ENCODE measurements around the gene MYO5C. TPM values are rescaled to one million over a fixed set of nuclear protein-coding genes. Genes with fewer than 3 reads are reported as not detected.

The MYO5C gene
- total RNA-seq, 2 donors from 2014 or later, result 3.0 to 18.4 TPM

- H3K4me3 ChIP-seq, result no peak overlapping the region
- no peak overlapping the region for H3K27ac ChIP-seq
- TF ChIP-seq, protein P1, sequence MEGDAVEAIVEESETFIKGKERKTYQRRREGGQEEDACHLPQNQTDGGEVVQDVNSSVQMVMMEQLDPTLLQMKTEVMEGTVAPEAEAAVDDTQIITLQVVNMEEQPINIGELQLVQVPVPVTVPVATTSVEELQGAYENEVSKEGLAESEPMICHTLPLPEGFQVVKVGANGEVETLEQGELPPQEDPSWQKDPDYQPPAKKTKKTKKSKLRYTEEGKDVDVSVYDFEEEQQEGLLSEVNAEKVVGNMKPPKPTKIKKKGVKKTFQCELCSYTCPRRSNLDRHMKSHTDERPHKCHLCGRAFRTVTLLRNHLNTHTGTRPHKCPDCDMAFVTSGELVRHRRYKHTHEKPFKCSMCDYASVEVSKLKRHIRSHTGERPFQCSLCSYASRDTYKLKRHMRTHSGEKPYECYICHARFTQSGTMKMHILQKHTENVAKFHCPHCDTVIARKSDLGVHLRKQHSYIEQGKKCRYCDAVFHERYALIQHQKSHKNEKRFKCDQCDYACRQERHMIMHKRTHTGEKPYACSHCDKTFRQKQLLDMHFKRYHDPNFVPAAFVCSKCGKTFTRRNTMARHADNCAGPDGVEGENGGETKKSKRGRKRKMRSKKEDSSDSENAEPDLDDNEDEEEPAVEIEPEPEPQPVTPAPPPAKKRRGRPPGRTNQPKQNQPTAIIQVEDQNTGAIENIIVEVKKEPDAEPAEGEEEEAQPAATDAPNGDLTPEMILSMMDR (IDR thresholded peaks at IDR 0.05), result no peak
- H3K9me3 ChIP-seq, result no peaks in the 10 kb centered on the region
- no peaks in the 10 kb centered on the region for H3K4me1 ChIP-seq (ENCODE audit: control insufficient read depth in 1 of 2, low read depth in 2 of 2)
- ATAC-seq (ENCODE audit: insufficient number of reproducible peaks, low FRiP score, low read depth) (no peak), DNase-seq (ENCODE audit: low spot score) (no peak)
- no peaks in the 10 kb centered on the region for H3K27me3 ChIP-seq (replicated peaks; ENCODE audit: insufficient read depth)
- no peaks in the 10 kb centered on the region for H3K36me3 ChIP-seq
These were observed 16.8 kb downstream of the MYO5C start for GRCh38 chr15:52278636-52279367.

- no peaks in the 10 kb centered on the region for H3K4me1 ChIP-seq (ENCODE audit: control insufficient read depth in 1 of 2, low read depth in 2 of 2)
- no peaks in the 10 kb centered on the region for H3K36me3 ChIP-seq
- H3K4me3 ChIP-seq, result no peak overlapping the region
- H3K27me3 ChIP-seq (replicated peaks; ENCODE audit: insufficient read depth), result no peaks in the 10 kb centered on the region
- no peak for DNase-seq (ENCODE audit: low spot score)
- TF ChIP-seq, protein P1 (IDR thresholded peaks at IDR 0.05), result no peak
- no peaks in the 10 kb centered on the region for H3K9me3 ChIP-seq
- no peak for ATAC-seq (ENCODE audit: insufficient number of reproducible peaks, low FRiP score, low read depth)
- no peak overlapping the region for H3K27ac ChIP-seq
These were observed 17.5 kb downstream of the MYO5C start for GRCh38 chr15:52278135-52278534.

DNA sequence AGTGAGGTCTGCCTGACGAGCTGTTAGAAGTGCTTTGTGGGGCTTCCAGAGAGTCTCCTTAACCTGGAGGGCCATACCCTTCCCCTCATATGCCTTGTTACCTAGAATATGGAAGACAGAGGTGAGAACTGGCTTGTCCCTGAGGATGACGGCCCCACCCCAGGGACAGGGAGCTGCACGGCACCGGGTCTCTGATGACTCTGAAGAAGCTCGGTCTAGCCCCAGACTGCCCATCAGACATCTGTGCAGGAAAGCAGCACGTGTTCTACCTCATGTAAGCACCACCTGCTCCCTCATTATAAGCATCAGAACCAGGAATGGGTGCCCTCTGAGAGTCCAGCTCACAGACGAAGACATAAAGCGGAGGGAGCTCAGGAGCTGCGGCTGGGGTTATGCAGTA, 18.0 kb downstream of the MYO5C start:
- TF ChIP-seq, protein P1 (IDR thresholded peaks at IDR 0.05), result no peak
- Histone ChIP-seq H3K27me3 (replicated peaks; ENCODE audit: insufficient read depth) (no peaks in the 10 kb centered on the region), H3K4me1 (ENCODE audit: control insufficient read depth in 1 of 2, low read depth in 2 of 2) (no peaks in the 10 kb centered on the region), H3K4me3 (no peak overlapping the region), H3K36me3 (no peaks in the 10 kb centered on the region), H3K27ac (no peak overlapping the region), H3K9me3 (no peaks in the 10 kb centered on the region)
- no peak for DNase-seq (ENCODE audit: low spot score)
- no peak for ATAC-seq (ENCODE audit: insufficient number of reproducible peaks, low FRiP score, low read depth)

DNA sequence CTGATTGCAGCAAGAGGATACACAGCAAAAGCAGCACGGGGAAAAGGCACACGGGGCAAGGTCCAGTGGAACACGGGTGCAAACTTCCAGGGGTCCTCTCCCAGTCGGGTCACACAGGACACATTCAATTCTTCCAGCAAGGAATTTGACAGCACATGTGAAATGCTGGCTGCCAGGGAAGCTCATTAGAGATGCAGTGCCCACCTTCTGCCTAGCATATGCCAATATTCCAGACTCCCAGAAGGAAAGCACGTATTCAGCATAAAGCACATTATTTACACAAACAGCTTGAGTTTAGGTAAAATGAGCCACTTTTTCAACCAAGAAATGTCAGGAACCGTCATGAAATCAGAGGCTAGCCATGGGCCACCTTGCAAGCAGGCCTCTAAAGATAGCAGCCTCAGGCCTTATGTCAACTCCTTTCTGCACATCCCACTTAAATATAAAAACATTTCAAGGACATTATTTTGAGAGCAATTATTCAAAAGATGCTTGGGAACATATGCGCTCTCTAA, 19.3 kb downstream of the MYO5C start:
- Histone ChIP-seq H3K27ac (no peak overlapping the region), H3K36me3 (no peaks in the 10 kb centered on the region), H3K4me1 (ENCODE audit: control insufficient read depth in 1 of 2, low read depth in 2 of 2) (no peaks in the 10 kb centered on the region), H3K4me3 (no peak overlapping the region), H3K27me3 (replicated peaks; ENCODE audit: insufficient read depth) (no peaks in the 10 kb centered on the region), H3K9me3 (no peaks in the 10 kb centered on the region)
- no peak for ATAC-seq (ENCODE audit: insufficient number of reproducible peaks, low FRiP score, low read depth)
- TF ChIP-seq, protein P1 (IDR thresholded peaks at IDR 0.05), result no peak
- no peak for DNase-seq (ENCODE audit: low spot score)

GRCh38 chr15:52263563-52264282, 31.9 kb downstream of the MYO5C start:
- Histone ChIP-seq H3K4me3 (no peak overlapping the region), H3K9me3 (no peaks in the 10 kb centered on the region), H3K36me3 (no peaks in the 10 kb centered on the region), H3K4me1 (ENCODE audit: control insufficient read depth in 1 of 2, low read depth in 2 of 2) (peaks cover 7 to 13% of the 10 kb centered on the region in 2 donors), H3K27me3 (replicated peaks; ENCODE audit: insufficient read depth) (no peaks in the 10 kb centered on the region), H3K27ac (no peak overlapping the region)
- TF ChIP-seq, protein P1 (IDR thresholded peaks at IDR 0.05), result no peak
- no peak for DNase-seq (ENCODE audit: low spot score)
- no peak for ATAC-seq (ENCODE audit: insufficient number of reproducible peaks, low FRiP score, low read depth)

Measured in thoracic aorta (tissue), 2 donors.